Osteoblast (primary cell): ENCODE results near the gene WIPF3. TPM values are rescaled to one million over a fixed set of nuclear protein-coding genes. Genes with fewer than 3 reads are reported as not detected.
A peak's percentile ranks its signal among the peaks of the same experiment; 100 is the strongest.

Experiments
- DNase-seq: peaks from one replicate; pipeline ENCODE4 v3.0.0; 2011; ENCODE audit warnings: low spot score, mixed read lengths; ENCODE audit not compliant: insufficient read length; ENCODE audit errors: missing footprints
- H2AFZ ChIP-seq: 2 replicates; pipeline ENCODE4 v1.6.0; 2011; ENCODE audit warnings: mild to moderate bottlenecking, low read length
- H3K27ac ChIP-seq: 2 replicates; pipeline ENCODE4 v1.5.1; 2011; ENCODE audit warnings: mild to moderate bottlenecking, low read depth, low read length, moderate library complexity
- H3K27me3 ChIP-seq: 2 replicates; pipeline ENCODE4 v1.6.0; 2012; ENCODE audit warnings: mild to moderate bottlenecking, control low read depth, inconsistent platforms, low read length, moderate library complexity; ENCODE audit not compliant: insufficient read depth
- H3K36me3 ChIP-seq: 2 replicates; pipeline ENCODE4 v1.5.1; 2011; ENCODE audit warnings: mild to moderate bottlenecking, low read length, control low read depth, moderate library complexity; ENCODE audit not compliant: insufficient read depth
- H3K4me1 ChIP-seq: 2 replicates; pipeline ENCODE4 v1.5.1; 2011; ENCODE audit warnings: mild to moderate bottlenecking, low read length, control low read depth, moderate library complexity; ENCODE audit not compliant: insufficient read depth
- H3K4me2 ChIP-seq: 2 replicates; pipeline ENCODE4 v1.6.0; 2011; ENCODE audit warnings: mild to moderate bottlenecking, low read length; ENCODE audit not compliant: insufficient read depth
- H3K4me3 ChIP-seq: fragments of 200-600 bp; sonication (generic); 3 replicates; pipeline ENCODE4 v1.5.1; 2012; ENCODE audit warnings: mild to moderate bottlenecking, low read length, inconsistent platforms; ENCODE audit not compliant: insufficient read depth
- H3K79me2 ChIP-seq: 2 replicates; pipeline ENCODE4 v1.6.0; 2012; ENCODE audit warnings: mild to moderate bottlenecking, low read length, control low read depth, inconsistent platforms; ENCODE audit not compliant: insufficient read depth
- H3K9me3 ChIP-seq: 2 replicates; pipeline ENCODE4 v1.5.1; 2011; ENCODE audit warnings: low read depth, low read length, control low read depth
- H4K20me1 ChIP-seq: 2 replicates; pipeline ENCODE4 v1.6.0; 2012; ENCODE audit warnings: mild to moderate bottlenecking, low read length, control low read depth; ENCODE audit not compliant: insufficient read depth
- CTCF ChIP-seq: IDR thresholded peaks from 2 replicates; pipeline ENCODE4 v1.5.1; 2011; ENCODE audit warnings: mild to moderate bottlenecking, low read depth, low read length, moderate library complexity; ENCODE audit errors: extremely low read depth
- total RNA-seq: library from RNA; depleted of rRNA; stranded (reverse); fragments of >200 nt; gene quantifications from 2 replicates; pipeline ENCODE4 v1.2.3, GENCODE V29; 2012

WIPF3 gene
- total RNA-seq, 1 donor: not detected

GRCh38 chr7:29892231-29892630, 85.9 kb downstream of the WIPF3 start:
- DNase-seq: no peak
- H3K9me3 ChIP-seq: no peaks in the 10 kb centered on the region

GRCh38 chr7:29893351-29893965, 87.2 kb downstream of the WIPF3 start:
- Histone ChIP-seq H3K27me3 (peaks cover 19% of the 10 kb centered on the region), H3K4me1 (no peaks in the 10 kb centered on the region), H3K27ac (no peak overlapping the region), H2AFZ (no peak overlapping the region), H3K36me3 (no peaks in the 10 kb centered on the region), H3K4me3 (no peak overlapping the region), H4K20me1 (no peaks in the 10 kb centered on the region), H3K4me2 (no peak overlapping the region), H3K79me2 (no peaks in the 10 kb centered on the region), H3K9me3 (no peaks in the 10 kb centered on the region)
- DNase-seq: peak; percentile 43
- no peak for TF ChIP-seq CTCF

More at GRCh38 chr7:29892231-29892630, 85.9 kb downstream of the WIPF3 start:
- no peak overlapping the region for H3K4me2 ChIP-seq
- H3K4me3 ChIP-seq: no peak overlapping the region
- no peaks in the 10 kb centered on the region for H4K20me1 ChIP-seq
- peaks cover 19% of the 10 kb centered on the region for H3K27me3 ChIP-seq
- TF ChIP-seq CTCF: no peak
- H3K4me1 ChIP-seq: no peaks in the 10 kb centered on the region
- no peaks in the 10 kb centered on the region for H3K36me3 ChIP-seq
- H2AFZ ChIP-seq: no peak overlapping the region
- H3K79me2 ChIP-seq: no peaks in the 10 kb centered on the region
- no peak overlapping the region for H3K27ac ChIP-seq

- H3K4me1 ChIP-seq: no peaks in the 10 kb centered on the region
- H3K4me3 ChIP-seq: no peak overlapping the region
- DNase-seq: peak; percentile 11
- H3K27ac ChIP-seq: no peak overlapping the region
- H2AFZ ChIP-seq: no peak overlapping the region
- H3K79me2 ChIP-seq: no peaks in the 10 kb centered on the region
- peaks cover 17% of the 10 kb centered on the region for H3K27me3 ChIP-seq
- no peaks in the 10 kb centered on the region for H3K36me3 ChIP-seq
- H3K9me3 ChIP-seq: no peaks in the 10 kb centered on the region
- H4K20me1 ChIP-seq: no peaks in the 10 kb centered on the region
- TF ChIP-seq CTCF: no peak
- H3K4me2 ChIP-seq: no peak overlapping the region
These were observed 87.9 kb downstream of the WIPF3 start for GRCh38 chr7:29894256-29894655.

GRCh38 chr7:29895559-29895958, 89.3 kb downstream of the WIPF3 start:
- H2AFZ ChIP-seq: no peak overlapping the region
- H3K36me3 ChIP-seq: no peaks in the 10 kb centered on the region
- peaks cover 16% of the 10 kb centered on the region for H3K27me3 ChIP-seq
- H3K9me3 ChIP-seq: no peaks in the 10 kb centered on the region
- peak; percentile 30 for DNase-seq
- H3K27ac ChIP-seq: no peak overlapping the region
- no peak overlapping the region for H3K4me2 ChIP-seq
- no peaks in the 10 kb centered on the region for H3K4me1 ChIP-seq
- no peaks in the 10 kb centered on the region for H3K79me2 ChIP-seq
- TF ChIP-seq CTCF: no peak
- H3K4me3 ChIP-seq: no peak overlapping the region
- H4K20me1 ChIP-seq: no peaks in the 10 kb centered on the region
